ENCODE results near the gene MRPL24. TPM values are rescaled to one million over a fixed set of nuclear protein-coding genes. Genes with fewer than 3 reads are reported as not detected.

MRPL24 gene
- total RNA-seq, 1 donor from 2014 or later, result 65.8 TPM

GRCh38 chr1:156697481-156697880 is 43.4 kb downstream of the MRPL24 start:
- CTCF ChIA-PET, result no interaction called here
- POLR2A ChIA-PET, result no interaction called here
- intact Hi-C loops (cut with micrococcal nuclease), result no loop called here
- ATAC-seq (ENCODE audit: low read depth) (no peak), DNase-seq (no peak)
- Mint-ChIP-seq H3K4me1 (peaks cover 5% of the 10 kb centered on the region), H3K4me3 (no peak overlapping the region), H3K27me3 (peaks cover 52% of the 10 kb centered on the region), H3K27ac (no peak overlapping the region), H3K36me3 (ENCODE audit: low read depth) (no peaks in the 10 kb centered on the region), H3K9me3 (no peaks in the 10 kb centered on the region)
- TF ChIP-seq CTCF (IDR thresholded peaks at IDR 0.05), result no peak

- no peak overlapping the region for H3K4me3 Mint-ChIP-seq
- no peak for ATAC-seq (ENCODE audit: low read depth)
- intact Hi-C loops (cut with micrococcal nuclease), result no loop called here
- H3K27ac Mint-ChIP-seq, result no peak overlapping the region
- ChIA-PET CTCF (no interaction called here), POLR2A (no interaction called here)
- no peak for DNase-seq
- H3K27me3 Mint-ChIP-seq, result peaks cover 59% of the 10 kb centered on the region
- peaks cover 12% of the 10 kb centered on the region for H3K4me1 Mint-ChIP-seq
- no peaks in the 10 kb centered on the region for H3K9me3 Mint-ChIP-seq
- H3K36me3 Mint-ChIP-seq (ENCODE audit: low read depth), result no peaks in the 10 kb centered on the region
- TF ChIP-seq CTCF (IDR thresholded peaks at IDR 0.05), result no peak
Measured at GRCh38 chr1:156696755-156697154, 44.1 kb downstream of the MRPL24 start.

GRCh38 chr1:156694690-156694962 is 46.3 kb downstream of the MRPL24 start:
- H3K9me3 Mint-ChIP-seq, result no peaks in the 10 kb centered on the region
- H3K4me3 Mint-ChIP-seq, result no peak overlapping the region
- no peak for ATAC-seq (ENCODE audit: low read depth)
- H3K36me3 Mint-ChIP-seq (ENCODE audit: low read depth), result no peaks in the 10 kb centered on the region
- no peak for TF ChIP-seq CTCF (IDR thresholded peaks at IDR 0.05)
- peaks cover 13% of the 10 kb centered on the region for H3K4me1 Mint-ChIP-seq
- no peak overlapping the region for H3K27ac Mint-ChIP-seq
- DNase-seq, result no peak
- H3K27me3 Mint-ChIP-seq, result peaks cover 64% of the 10 kb centered on the region
- ChIA-PET CTCF (no interaction called here), POLR2A (no interaction called here)
- intact Hi-C loops (cut with micrococcal nuclease), result no loop called here

- Mint-ChIP-seq H3K27ac (no peak overlapping the region), H3K9me3 (no peaks in the 10 kb centered on the region), H3K4me3 (no peak overlapping the region), H3K4me1 (peaks cover 18% of the 10 kb centered on the region), H3K27me3 (peaks cover 64% of the 10 kb centered on the region), H3K36me3 (ENCODE audit: low read depth) (no peaks in the 10 kb centered on the region)
- ChIA-PET POLR2A (no interaction called here), CTCF (no interaction called here)
- intact Hi-C loops (cut with micrococcal nuclease), result no loop called here
- DNase-seq (no peak), ATAC-seq (ENCODE audit: low read depth) (no peak)
- no peak for TF ChIP-seq CTCF (IDR thresholded peaks at IDR 0.05)
Measured at GRCh38 chr1:156693848-156694689, 46.8 kb downstream of the MRPL24 start.

GRCh38 chr1:156692925-156693847 is 47.7 kb downstream of the MRPL24 start:
- no peak for TF ChIP-seq CTCF (IDR thresholded peaks at IDR 0.05)
- Mint-ChIP-seq H3K4me3 (no peak overlapping the region), H3K27ac (no peak overlapping the region), H3K36me3 (ENCODE audit: low read depth) (no peaks in the 10 kb centered on the region), H3K9me3 (no peaks in the 10 kb centered on the region), H3K4me1 (peaks cover 18% of the 10 kb centered on the region), H3K27me3 (peaks cover 62% of the 10 kb centered on the region)
- POLR2A ChIA-PET, result no interaction called here
- CTCF ChIA-PET, result interaction anchor here (1.1 to 6.9 kb wide), 2 partner anchors 9 to 33 kb away, joined by 3 to 182 read pairs; partner anchors contain the start of genes ISG20L2 and METTL25B
- DNase-seq, result no peak
- intact Hi-C loops (cut with micrococcal nuclease), result no loop called here
- no peak for ATAC-seq (ENCODE audit: low read depth)

Data from activated B cell treated with CpG ODN at 0.5 μM for 24 hours (primary cell).